Measurements from ENCODE around the gene PDE6G. TPM values are rescaled to one million over a fixed set of nuclear protein-coding genes. Genes with fewer than 3 reads are reported as not detected.

PDE6G gene
- total and polyA plus RNA-seq, 2 experiments from 2014 or later = 5.5 to 9.0 TPM

- TF ChIP-seq ZNF331 (CRISPR knock-in tag; IDR thresholded peaks at IDR 0.05; ENCODE audit: low read depth) (no peak), POLR2AphosphoS5 (IDR thresholded peaks at IDR 0.05; ENCODE audit: low read depth) (peak; percentile 29; the same call in 1 of the 2 replicates)
- Mint-ChIP-seq H3K27me3 (ENCODE audit: insufficient read depth, low read depth, poor library complexity) (peaks cover 15% of the 10 kb centered on the region), H3K4me3 (no peak overlapping the region), H3K4me1 (peaks cover 25% of the 10 kb centered on the region), H3K9me3 (no peaks in the 10 kb centered on the region), H3K27ac (no peak overlapping the region; the same call in 1 of the 2 replicates), H3K36me3 (ENCODE audit: low read depth) (peaks cover 37% of the 10 kb centered on the region)
- ATAC-seq = no peak
- Histone ChIP-seq H3K36me3 (ENCODE audit: insufficient read depth) (no peaks in the 10 kb centered on the region), H3K4me2 (no peak overlapping the region), H4K20me1 (replicated peaks; ENCODE audit: insufficient read depth) (peaks cover 12% of the 10 kb centered on the region), H3K4me3 (no peak overlapping the region), H3K27ac (ENCODE audit: low read depth) (no peak overlapping the region), H3K4me1 (ENCODE audit: insufficient read depth) (peaks cover 15% of the 10 kb centered on the region), H3F3A (replicated peaks; ENCODE audit: low read depth) (peaks cover 21% of the 10 kb centered on the region; the same call in 1 of the 2 replicates), H2AFZ (no peak overlapping the region), H3K79me2 (replicated peaks; ENCODE audit: insufficient read depth) (peaks cover 33% of the 10 kb centered on the region), H3K27me3 (ENCODE audit: insufficient read depth) (no peaks in the 10 kb centered on the region), H3K9me2 (ENCODE audit: insufficient read depth) (no peaks in the 10 kb centered on the region)
- no peak for DNase-seq (ENCODE audit: low spot score)
These were observed 7.7 kb upstream of the PDE6G start for GRCh38 chr17:81664051-81664470.

- peaks cover 19% of the 10 kb centered on the region for H3K36me3 Mint-ChIP-seq (ENCODE audit: low read depth)
- ATAC-seq = no peak
- TF ChIP-seq POLR2AphosphoS5 (IDR thresholded peaks at IDR 0.05; ENCODE audit: low read depth) (no peak), CTCF (conservative IDR thresholded peaks at IDR 0.05; ENCODE audit: low read depth in 2 of 2) (no peak), EZH2phosphoT487 (IDR thresholded peaks at IDR 0.05; ENCODE audit: unreplicated experiment) (no peak), ZNF114 (CRISPR knock-in tag; IDR thresholded peaks at IDR 0.05) (no peak), JUNB (IDR thresholded peaks at IDR 0.05; ENCODE audit: unreplicated experiment) (no peak), ZNF462 (CRISPR knock-in tag; IDR thresholded peaks at IDR 0.05) (no peak), STAT1 (IDR thresholded peaks at IDR 0.05; ENCODE audit: unreplicated experiment) (no peak), NANOG (IDR thresholded peaks at IDR 0.05; ENCODE audit: borderline replicate concordance) (no peak), CREB1 (CRISPR knock-in tag; IDR thresholded peaks at IDR 0.05; ENCODE audit: low read depth) (no peak)
- TF ChIP-seq, protein P1, sequence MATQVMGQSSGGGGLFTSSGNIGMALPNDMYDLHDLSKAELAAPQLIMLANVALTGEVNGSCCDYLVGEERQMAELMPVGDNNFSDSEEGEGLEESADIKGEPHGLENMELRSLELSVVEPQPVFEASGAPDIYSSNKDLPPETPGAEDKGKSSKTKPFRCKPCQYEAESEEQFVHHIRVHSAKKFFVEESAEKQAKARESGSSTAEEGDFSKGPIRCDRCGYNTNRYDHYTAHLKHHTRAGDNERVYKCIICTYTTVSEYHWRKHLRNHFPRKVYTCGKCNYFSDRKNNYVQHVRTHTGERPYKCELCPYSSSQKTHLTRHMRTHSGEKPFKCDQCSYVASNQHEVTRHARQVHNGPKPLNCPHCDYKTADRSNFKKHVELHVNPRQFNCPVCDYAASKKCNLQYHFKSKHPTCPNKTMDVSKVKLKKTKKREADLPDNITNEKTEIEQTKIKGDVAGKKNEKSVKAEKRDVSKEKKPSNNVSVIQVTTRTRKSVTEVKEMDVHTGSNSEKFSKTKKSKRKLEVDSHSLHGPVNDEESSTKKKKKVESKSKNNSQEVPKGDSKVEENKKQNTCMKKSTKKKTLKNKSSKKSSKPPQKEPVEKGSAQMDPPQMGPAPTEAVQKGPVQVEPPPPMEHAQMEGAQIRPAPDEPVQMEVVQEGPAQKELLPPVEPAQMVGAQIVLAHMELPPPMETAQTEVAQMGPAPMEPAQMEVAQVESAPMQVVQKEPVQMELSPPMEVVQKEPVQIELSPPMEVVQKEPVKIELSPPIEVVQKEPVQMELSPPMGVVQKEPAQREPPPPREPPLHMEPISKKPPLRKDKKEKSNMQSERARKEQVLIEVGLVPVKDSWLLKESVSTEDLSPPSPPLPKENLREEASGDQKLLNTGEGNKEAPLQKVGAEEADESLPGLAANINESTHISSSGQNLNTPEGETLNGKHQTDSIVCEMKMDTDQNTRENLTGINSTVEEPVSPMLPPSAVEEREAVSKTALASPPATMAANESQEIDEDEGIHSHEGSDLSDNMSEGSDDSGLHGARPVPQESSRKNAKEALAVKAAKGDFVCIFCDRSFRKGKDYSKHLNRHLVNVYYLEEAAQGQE (IDR thresholded peaks at IDR 0.05; ENCODE audit: unreplicated experiment) = no peak
These were observed 5.7 kb upstream of the PDE6G start for GRCh38 chr17:81662002-81662401.

More at GRCh38 chr17:81662002-81662401, 5.7 kb upstream of the PDE6G start:
- peaks cover 11% of the 10 kb centered on the region for H3K4me1 ChIP-seq (ENCODE audit: insufficient read depth)
- H3K27me3 ChIP-seq (ENCODE audit: insufficient read depth) = no peaks in the 10 kb centered on the region
- peaks cover 13% of the 10 kb centered on the region for H3K79me2 ChIP-seq (replicated peaks; ENCODE audit: insufficient read depth)
- H3K4me3 ChIP-seq = no peak overlapping the region
- no peak overlapping the region for H3K4me3 Mint-ChIP-seq
- H4K20me1 ChIP-seq (replicated peaks; ENCODE audit: insufficient read depth) = no peaks in the 10 kb centered on the region
- no peak overlapping the region for H3K4me2 ChIP-seq
- H3K9me3 Mint-ChIP-seq = no peaks in the 10 kb centered on the region
- H3K27ac ChIP-seq (ENCODE audit: low read depth) = no peak overlapping the region
- H3K9me2 ChIP-seq (ENCODE audit: insufficient read depth) = no peaks in the 10 kb centered on the region
- peaks cover 13% of the 10 kb centered on the region; the same call in 2 of the 3 replicates for H3K4me1 Mint-ChIP-seq
- H3K36me3 ChIP-seq (ENCODE audit: insufficient read depth) = no peaks in the 10 kb centered on the region
- peaks cover 12% of the 10 kb centered on the region for H3K27me3 Mint-ChIP-seq (ENCODE audit: insufficient read depth, low read depth, poor library complexity)
- no peak overlapping the region for H2AFZ ChIP-seq
- no peak for DNase-seq (ENCODE audit: low spot score)
- no peak overlapping the region for H3K27ac Mint-ChIP-seq
- peaks cover 12% of the 10 kb centered on the region; the same call in 1 of the 2 replicates for H3F3A ChIP-seq (replicated peaks; ENCODE audit: low read depth)

All from GM23338 (cell line).